Smooth muscle cell (in vitro differentiated cells): ENCODE data around the gene EDA. TPM values are rescaled to one million over a fixed set of nuclear protein-coding genes. Genes with fewer than 3 reads are reported as not detected.

Source experiments
- DNase-seq: peaks from one replicate; lab custom pipeline; 2025; ENCODE audit not compliant: unreplicated experiment; lab: John Stamatoyannopoulos, UW
- H2AFZ ChIP-seq: fragments of 200-600 bp; sonication (generic); 2 replicates; pipeline ENCODE4 v1.6.0; 2016; ENCODE audit warnings: antibody characterized with exemption, low read depth, mild to moderate bottlenecking
- H3F3A ChIP-seq: fragments of 200-600 bp; sonication (generic); 2 replicates; pipeline ENCODE4 v1.6.0; 2017; ENCODE audit warnings: antibody characterized with exemption, low read depth
- H3K27ac ChIP-seq: fragments of 200-600 bp; sonication (generic); 2 replicates; pipeline ENCODE4 v1.5.1; 2016; ENCODE audit warnings: low read depth, mild to moderate bottlenecking
- H3K27me3 ChIP-seq: fragments of 200-600 bp; sonication (generic); 2 replicates; pipeline ENCODE4 v1.6.1; 2016; ENCODE audit warnings: low read depth, mild to moderate bottlenecking
- H3K36me3 ChIP-seq: fragments of 200-600 bp; sonication (generic); 2 replicates; pipeline ENCODE4 v1.5.1; 2016; ENCODE audit warnings: low read depth
- H3K4me1 ChIP-seq: fragments of 200-600 bp; sonication (generic); 2 replicates; pipeline ENCODE4 v1.5.1; 2016; ENCODE audit warnings: low read depth
- H3K4me2 ChIP-seq: fragments of 200-600 bp; sonication (generic); 2 replicates; pipeline ENCODE4 v1.6.0; 2016; ENCODE audit warnings: mild to moderate bottlenecking
- H3K4me3 ChIP-seq: fragments of 200-600 bp; sonication (generic); 2 replicates; pipeline ENCODE4 v1.5.1; 2016; ENCODE audit warnings: mild to moderate bottlenecking
- H3K79me2 ChIP-seq: fragments of 200-600 bp; sonication (generic); 2 replicates; pipeline ENCODE4 v1.6.0; 2016; ENCODE audit warnings: low read depth, mild to moderate bottlenecking
- H3K9ac ChIP-seq: fragments of 200-600 bp; sonication (generic); 2 replicates; pipeline ENCODE4 v1.6.0; 2016; ENCODE audit warnings: low read depth
- H3K9me3 ChIP-seq: fragments of 200-600 bp; sonication (generic); replicated peaks from 2 replicates; pipeline ENCODE4 v1.5.1; 2016; ENCODE audit warnings: low read depth
- H4K20me1 ChIP-seq: fragments of 200-600 bp; sonication (generic); 2 replicates; pipeline ENCODE4 v1.6.0; 2016; ENCODE audit warnings: low read depth
- CTCF ChIP-seq: fragments of 200-600 bp; sonication (generic); IDR thresholded peaks from 2 replicates; pipeline ENCODE4 v1.5.1; 2017; ENCODE audit warnings: borderline replicate concordance, mild to moderate bottlenecking, antibody characterized with exemption; ENCODE audit not compliant: insufficient read depth, poor library complexity, severe bottlenecking
- WGBS: methylation state at CpG from one replicate; pipeline ENCODE4 v1.1.7; 2016; ENCODE audit warnings: low lambda C conversion rate; 5-methylcytosine and 5-hydroxymethylcytosine counted together
- polyA plus RNA-seq: library from polyadenylated mRNA; unstranded; fragments of >200 nt; fragmentation: Nextera tagmentation; extraction: Ambion mirVana; gene quantifications from 2 replicates; pipeline ENCODE4 v1.2.1, GENCODE V29; 2016
- total RNA-seq: library from RNA; depleted of rRNA; stranded (reverse); fragments of >200 nt; gene quantifications from 2 replicates; pipeline ENCODE4 v1.2.3, GENCODE V29; 2014

Gene EDA
- total and polyA plus RNA-seq, 2 experiments from 2014 or later, result 2.0 TPM; not detected in 1

DNA sequence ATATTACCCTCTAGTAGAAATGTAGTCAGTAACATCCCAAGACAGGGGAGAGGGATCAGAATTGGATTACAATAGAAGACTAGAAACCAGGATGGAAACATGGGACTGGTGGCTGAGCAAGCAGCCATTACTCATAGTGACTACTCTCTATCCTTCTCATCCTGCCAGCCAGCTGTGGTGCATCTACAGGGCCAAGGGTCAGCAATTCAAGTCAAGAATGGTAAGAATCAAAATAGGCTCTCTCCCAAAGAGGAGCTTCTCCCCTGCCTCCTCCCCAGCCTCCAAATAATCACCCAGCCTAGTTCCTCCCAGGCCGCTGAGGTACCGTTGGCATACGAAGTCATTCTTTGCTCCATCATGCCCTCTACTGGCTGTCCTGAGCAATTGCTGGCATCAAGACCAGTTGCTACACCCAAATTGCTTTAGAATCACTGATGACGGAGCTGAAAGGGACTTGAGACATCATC is 414.4 kb downstream of the EDA start:
- 18% methylated on average over 4 of the region's 4 CpGs for WGBS
- H3K36me3 ChIP-seq, result no peaks in the 10 kb centered on the region
- H3K27me3 ChIP-seq, result no peaks in the 10 kb centered on the region
- no peaks in the 10 kb centered on the region for H3F3A ChIP-seq
- H3K4me1 ChIP-seq, result no peaks in the 10 kb centered on the region
- H3K9me3 ChIP-seq, result no peaks in the 10 kb centered on the region
- peak; percentile 71 for TF ChIP-seq CTCF
- H3K27ac ChIP-seq, result no peak overlapping the region
- H3K79me2 ChIP-seq, result no peaks in the 10 kb centered on the region
- no peak overlapping the region for H3K4me3 ChIP-seq
- H3K9ac ChIP-seq, result no peak overlapping the region
- no peak overlapping the region for H3K4me2 ChIP-seq
- no peak overlapping the region for H2AFZ ChIP-seq
- no peaks in the 10 kb centered on the region for H4K20me1 ChIP-seq
- DNase-seq, result no peak

- H3K9ac ChIP-seq, result no peak overlapping the region
- no peak for TF ChIP-seq CTCF
- H3K4me2 ChIP-seq, result no peak overlapping the region
- no peaks in the 10 kb centered on the region for H3F3A ChIP-seq
- no peaks in the 10 kb centered on the region for H3K4me1 ChIP-seq
- H3K9me3 ChIP-seq, result no peaks in the 10 kb centered on the region
- no peak overlapping the region for H3K4me3 ChIP-seq
- H3K27ac ChIP-seq, result no peak overlapping the region
- H3K79me2 ChIP-seq, result no peaks in the 10 kb centered on the region
- no peak overlapping the region for H2AFZ ChIP-seq
- H3K27me3 ChIP-seq, result no peaks in the 10 kb centered on the region
- no peak for DNase-seq
- no peaks in the 10 kb centered on the region for H3K36me3 ChIP-seq
- 64% methylated on average over 2 of the region's 2 CpGs for WGBS
- no peaks in the 10 kb centered on the region for H4K20me1 ChIP-seq
These were observed 416.9 kb downstream of the EDA start for GRCh38 chrX:70032792-70033191.

GRCh38 chrX:70033348-70034051 is 417.6 kb downstream of the EDA start:
- TF ChIP-seq CTCF, result peak; percentile 49
- no peaks in the 10 kb centered on the region for H3K79me2 ChIP-seq
- H3K27me3 ChIP-seq, result no peaks in the 10 kb centered on the region
- no peak overlapping the region for H3K9ac ChIP-seq
- H3K27ac ChIP-seq, result no peak overlapping the region
- no peaks in the 10 kb centered on the region for H3K36me3 ChIP-seq
- H3K4me1 ChIP-seq, result no peaks in the 10 kb centered on the region
- H3K4me2 ChIP-seq, result no peak overlapping the region
- DNase-seq, result no peak
- WGBS, result 63% methylated on average over 10 of the region's 10 CpGs
- H3K9me3 ChIP-seq, result no peaks in the 10 kb centered on the region
- no peaks in the 10 kb centered on the region for H3F3A ChIP-seq
- no peak overlapping the region for H3K4me3 ChIP-seq
- no peak overlapping the region for H2AFZ ChIP-seq
- H4K20me1 ChIP-seq, result no peaks in the 10 kb centered on the region

- 73% methylated on average over 4 of the region's 4 CpGs for WGBS
- Histone ChIP-seq H3K4me3 (no peak overlapping the region), H3F3A (no peaks in the 10 kb centered on the region), H3K27ac (no peak overlapping the region), H3K4me1 (no peaks in the 10 kb centered on the region), H3K27me3 (no peaks in the 10 kb centered on the region), H3K9me3 (no peaks in the 10 kb centered on the region), H3K4me2 (no peak overlapping the region), H4K20me1 (no peaks in the 10 kb centered on the region), H3K79me2 (no peaks in the 10 kb centered on the region), H3K9ac (no peak overlapping the region), H3K36me3 (no peaks in the 10 kb centered on the region), H2AFZ (no peak overlapping the region)
- TF ChIP-seq CTCF, result no peak
- no peak for DNase-seq
These were observed 418.7 kb downstream of the EDA start for GRCh38 chrX:70034646-70035045.
